Chondrocyte (in vitro differentiated cells): ENCODE results near the gene ZNF57. TPM values are rescaled to one million over a fixed set of nuclear protein-coding genes. Genes with fewer than 3 reads are reported as not detected.

ENCODE experiments used
- DNase-seq: peaks from one replicate; pipeline ENCODE4 v3.0.0; 2021; ENCODE audit warnings: mixed read lengths, low spot score
- H3K27ac Mint-ChIP-seq: one replicate; pipeline ENCODE4 v1.8.0; 2021; ENCODE audit warnings: mild to moderate bottlenecking, moderate library complexity, mixed read lengths; ENCODE audit not compliant: unreplicated experiment
- H3K27me3 Mint-ChIP-seq: 2 replicates; pipeline ENCODE4 v1.8.0; 2021; ENCODE audit warnings: low read depth, mixed read lengths
- H3K36me3 Mint-ChIP-seq: 2 replicates; pipeline ENCODE4 v1.8.0; 2021; ENCODE audit warnings: low read depth, mixed read lengths
- H3K4me1 Mint-ChIP-seq: 2 replicates; pipeline ENCODE4 v1.8.0; 2021; ENCODE audit warnings: low read depth, mild to moderate bottlenecking, mixed read lengths
- H3K4me3 Mint-ChIP-seq: one replicate; pipeline ENCODE4 v1.8.0; 2021; ENCODE audit warnings: mild to moderate bottlenecking, moderate library complexity, mixed read lengths; ENCODE audit not compliant: unreplicated experiment
- H3K9me3 Mint-ChIP-seq: 2 replicates; pipeline ENCODE4 v1.8.0; 2021; ENCODE audit warnings: low read depth, mixed read lengths
- total RNA-seq: library from RNA; stranded (reverse); gene quantifications from 3 replicates; pipeline ENCODE4 v1.2.1, GENCODE V29; 2021
- TF ChIP-seq, protein P1 (sequence below): fragments of 200-600 bp; sonication (generic); IDR thresholded peaks from 2 replicates; pipeline ENCODE4 v1.5.0; 2021; ENCODE audit warnings: antibody characterized with exemption, mild to moderate bottlenecking, moderate library complexity

The ZNF57 gene
- total RNA-seq, 1 donor from 2014 or later, result 2.2 TPM

DNA sequence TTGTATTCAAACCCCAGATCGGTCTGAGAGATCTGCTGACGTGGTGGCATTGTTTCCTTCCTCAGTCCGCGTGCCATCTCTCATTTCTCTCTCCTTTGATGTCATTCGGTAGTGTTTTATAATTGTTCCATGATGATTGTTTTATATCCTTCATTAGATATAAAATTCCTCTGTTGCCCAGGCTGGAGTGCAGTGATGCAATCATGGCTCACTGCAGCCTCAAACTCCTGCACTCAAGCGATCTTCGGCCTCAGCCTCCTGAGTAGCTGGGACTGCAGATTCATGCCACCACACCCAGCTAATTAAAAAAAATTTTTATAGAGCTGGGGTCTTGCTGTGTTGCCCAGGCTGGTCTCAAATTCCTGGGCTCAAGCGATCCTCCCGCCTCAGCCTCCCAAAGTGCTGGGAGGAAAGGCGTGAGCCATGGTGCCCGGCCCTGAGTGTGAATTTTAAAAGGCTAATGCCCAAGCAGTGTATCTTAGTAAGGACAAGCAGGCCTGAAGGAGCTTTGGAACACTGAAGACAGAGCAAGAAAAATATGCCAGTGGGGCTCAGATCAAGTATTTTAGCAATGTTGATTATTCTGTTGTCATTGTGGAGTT is 5.3 kb downstream of the ZNF57 start:
- TF ChIP-seq, protein P1, sequence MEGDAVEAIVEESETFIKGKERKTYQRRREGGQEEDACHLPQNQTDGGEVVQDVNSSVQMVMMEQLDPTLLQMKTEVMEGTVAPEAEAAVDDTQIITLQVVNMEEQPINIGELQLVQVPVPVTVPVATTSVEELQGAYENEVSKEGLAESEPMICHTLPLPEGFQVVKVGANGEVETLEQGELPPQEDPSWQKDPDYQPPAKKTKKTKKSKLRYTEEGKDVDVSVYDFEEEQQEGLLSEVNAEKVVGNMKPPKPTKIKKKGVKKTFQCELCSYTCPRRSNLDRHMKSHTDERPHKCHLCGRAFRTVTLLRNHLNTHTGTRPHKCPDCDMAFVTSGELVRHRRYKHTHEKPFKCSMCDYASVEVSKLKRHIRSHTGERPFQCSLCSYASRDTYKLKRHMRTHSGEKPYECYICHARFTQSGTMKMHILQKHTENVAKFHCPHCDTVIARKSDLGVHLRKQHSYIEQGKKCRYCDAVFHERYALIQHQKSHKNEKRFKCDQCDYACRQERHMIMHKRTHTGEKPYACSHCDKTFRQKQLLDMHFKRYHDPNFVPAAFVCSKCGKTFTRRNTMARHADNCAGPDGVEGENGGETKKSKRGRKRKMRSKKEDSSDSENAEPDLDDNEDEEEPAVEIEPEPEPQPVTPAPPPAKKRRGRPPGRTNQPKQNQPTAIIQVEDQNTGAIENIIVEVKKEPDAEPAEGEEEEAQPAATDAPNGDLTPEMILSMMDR, result no peak
- peaks cover 2% of the 10 kb centered on the region for H3K9me3 Mint-ChIP-seq
- no peaks in the 10 kb centered on the region for H3K27me3 Mint-ChIP-seq
- H3K36me3 Mint-ChIP-seq, result no peaks in the 10 kb centered on the region
- no peak for DNase-seq
- no peak overlapping the region for H3K27ac Mint-ChIP-seq
- no peak overlapping the region for H3K4me3 Mint-ChIP-seq
- peaks cover 16% of the 10 kb centered on the region for H3K4me1 Mint-ChIP-seq

DNA sequence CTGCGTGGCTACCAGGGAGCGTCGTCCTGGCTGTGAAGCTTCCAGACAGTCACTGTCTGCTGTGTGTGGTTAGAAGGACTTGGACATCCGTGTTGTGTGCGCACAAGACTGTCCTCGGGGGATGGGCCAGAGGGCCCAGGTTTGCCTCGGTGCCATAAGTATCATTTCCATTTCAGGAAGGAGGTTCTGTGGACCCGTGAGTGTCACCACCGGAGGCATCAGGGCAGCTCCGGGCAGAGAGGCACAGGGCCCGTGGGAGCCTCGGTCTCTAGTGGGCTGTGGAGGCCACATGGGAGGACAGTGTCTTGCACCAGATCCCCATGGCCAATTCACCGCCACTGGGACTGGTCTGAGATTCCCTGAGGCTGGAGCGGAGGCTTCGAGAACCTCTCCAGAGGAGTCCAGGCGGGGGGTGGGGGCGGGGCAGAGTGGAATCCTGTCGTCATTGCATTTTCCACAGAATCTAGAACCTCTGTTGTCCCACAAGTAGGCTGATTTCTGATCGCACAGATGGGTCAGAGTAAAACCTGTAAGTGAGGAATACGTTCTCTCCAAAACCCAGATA is 6.0 kb downstream of the ZNF57 start:
- H3K4me1 Mint-ChIP-seq, result peaks cover 14% of the 10 kb centered on the region
- H3K36me3 Mint-ChIP-seq, result peaks cover 1% of the 10 kb centered on the region
- H3K9me3 Mint-ChIP-seq, result peaks cover 4% of the 10 kb centered on the region
- H3K4me3 Mint-ChIP-seq, result no peak overlapping the region
- no peak overlapping the region for H3K27ac Mint-ChIP-seq
- no peak for DNase-seq
- no peaks in the 10 kb centered on the region for H3K27me3 Mint-ChIP-seq
- TF ChIP-seq, protein P1, result no peak

DNA sequence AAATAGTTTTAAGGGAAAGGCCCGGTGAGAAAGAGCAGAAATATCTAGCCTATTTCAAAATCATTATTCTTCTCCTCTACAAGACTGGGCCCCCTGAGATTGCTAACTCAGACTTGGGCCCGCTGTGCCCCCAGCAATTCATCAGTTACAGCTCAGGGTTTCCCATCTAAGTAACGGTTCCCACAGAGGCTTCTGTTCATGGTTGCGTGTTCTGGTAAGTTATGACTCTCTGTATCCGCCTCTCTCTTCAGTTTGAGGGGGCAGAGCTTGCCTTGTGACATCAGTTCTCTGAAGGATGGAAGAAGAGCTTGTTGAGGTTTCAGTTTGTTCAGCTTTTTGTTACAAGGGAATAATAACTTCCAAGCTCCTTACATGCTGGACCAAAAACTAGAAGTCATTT is 11.6 kb downstream of the ZNF57 start:
- no peaks in the 10 kb centered on the region for H3K27me3 Mint-ChIP-seq
- peaks cover 7% of the 10 kb centered on the region for H3K4me1 Mint-ChIP-seq
- TF ChIP-seq, protein P1, result no peak
- peaks cover 20% of the 10 kb centered on the region for H3K36me3 Mint-ChIP-seq
- no peak for DNase-seq
- no peak overlapping the region for H3K4me3 Mint-ChIP-seq
- H3K27ac Mint-ChIP-seq, result no peak overlapping the region
- peaks cover 30% of the 10 kb centered on the region for H3K9me3 Mint-ChIP-seq

DNA sequence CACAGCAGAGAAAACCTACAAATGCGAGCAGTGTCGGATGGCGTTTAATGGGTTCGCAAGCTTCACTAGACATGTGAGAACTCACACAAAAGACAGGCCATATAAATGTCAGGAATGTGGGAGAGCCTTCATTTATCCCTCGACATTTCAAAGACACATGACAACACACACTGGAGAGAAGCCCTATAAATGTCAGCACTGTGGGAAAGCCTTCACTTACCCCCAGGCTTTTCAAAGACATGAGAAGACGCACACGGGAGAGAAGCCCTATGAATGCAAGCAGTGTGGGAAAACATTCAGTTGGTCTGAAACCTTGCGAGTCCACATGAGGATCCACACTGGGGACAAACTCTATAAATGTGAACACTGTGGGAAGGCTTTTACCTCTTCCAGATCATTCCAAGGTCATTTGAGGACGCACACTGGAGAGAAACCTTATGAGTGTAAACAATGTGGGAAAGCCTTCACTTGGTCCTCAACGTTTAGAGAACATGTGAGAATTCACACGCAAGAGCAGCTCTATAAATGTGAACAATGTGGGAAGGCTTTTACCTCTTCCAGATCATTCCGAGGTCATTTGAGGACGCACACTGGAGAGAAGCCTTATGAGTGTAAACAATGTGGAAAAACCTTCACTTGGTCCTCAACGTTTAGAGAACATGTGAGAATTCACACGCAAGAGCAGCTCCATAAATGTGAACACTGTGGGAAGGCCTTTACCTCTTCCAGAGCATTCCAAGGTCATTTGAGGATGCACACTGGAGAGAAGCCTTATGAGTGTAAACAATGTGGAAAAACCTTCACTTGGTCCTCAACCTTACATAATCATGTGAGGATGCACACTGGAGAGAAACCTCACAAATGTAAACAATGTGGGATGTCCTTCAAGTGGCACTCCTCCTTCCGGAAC is 16.8 kb downstream of the ZNF57 start:
- no peaks in the 10 kb centered on the region for H3K27me3 Mint-ChIP-seq
- no peak overlapping the region for H3K27ac Mint-ChIP-seq
- no peak overlapping the region for H3K4me3 Mint-ChIP-seq
- peaks cover 26% of the 10 kb centered on the region for H3K36me3 Mint-ChIP-seq
- TF ChIP-seq, protein P1, result no peak
- no peaks in the 10 kb centered on the region for H3K4me1 Mint-ChIP-seq
- no peak for DNase-seq
- H3K9me3 Mint-ChIP-seq, result peaks cover 33% of the 10 kb centered on the region

DNA sequence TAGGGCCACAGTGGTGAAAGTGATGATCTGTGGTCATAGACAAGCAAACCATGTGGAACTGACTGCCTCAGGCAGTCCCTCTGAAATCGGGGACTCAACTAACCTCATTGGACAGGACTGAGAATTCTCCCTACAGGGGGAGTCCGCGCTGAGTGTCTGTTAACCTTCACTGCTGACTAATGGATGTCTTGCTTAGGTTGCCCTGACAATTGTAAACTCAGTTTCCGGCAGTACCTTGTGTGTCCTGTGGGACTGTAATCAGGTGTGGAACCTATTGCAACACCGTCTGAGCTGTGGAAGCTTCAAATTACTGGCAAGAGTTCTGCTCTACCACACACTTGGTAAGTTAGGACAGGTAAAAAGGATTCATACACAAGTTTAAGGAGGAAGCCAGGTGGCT is 22.3 kb downstream of the ZNF57 start:
- no peaks in the 10 kb centered on the region for H3K27me3 Mint-ChIP-seq
- no peak overlapping the region for H3K27ac Mint-ChIP-seq
- peaks cover 8% of the 10 kb centered on the region for H3K9me3 Mint-ChIP-seq
- no peaks in the 10 kb centered on the region for H3K4me1 Mint-ChIP-seq
- TF ChIP-seq, protein P1, result no peak
- peaks cover 6% of the 10 kb centered on the region for H3K36me3 Mint-ChIP-seq
- no peak for DNase-seq
- no peak overlapping the region for H3K4me3 Mint-ChIP-seq
